HUDEP-2 (cell line): Measurements from ENCODE around the gene SLC25A30.

Experiments used
- DNase-seq, 76 experiments: peaks; one replicate each; lab custom pipeline; 2025; ENCODE audit not compliant: unreplicated experiment in 76 of 76; lab: John Stamatoyannopoulos, UW

Gene SLC25A30

GRCh38 chr13:45417790-45418534 is at the start of gene SLC25A30:
Gene SLC25A30 (minus strand): TSS chr13:45418373. CDS start chr13:45411425, 6,948 bp downstream.
- peak in 68 of 76 experiments; percentile 10 to 80 (median 61) for DNase-seq

DNA sequence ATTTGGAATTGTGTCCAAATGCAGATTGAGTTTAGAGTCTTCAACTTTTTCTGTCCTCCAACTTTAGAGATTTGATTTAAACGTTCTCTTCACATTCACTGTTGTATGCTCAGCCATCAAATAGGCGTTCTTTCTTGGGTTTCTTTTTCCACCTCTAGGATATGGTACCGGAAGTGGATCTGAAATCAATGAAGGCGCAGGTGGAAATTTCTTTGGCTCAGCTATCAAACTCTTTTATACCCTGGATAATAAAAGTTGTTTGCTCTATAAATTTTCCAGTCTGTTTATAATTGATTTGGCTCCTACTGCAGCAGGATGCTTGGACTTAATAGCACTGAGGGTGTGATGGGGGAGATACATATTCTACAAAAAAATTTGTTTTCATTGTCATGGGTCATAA is 48.2 kb upstream of the SLC25A30 start:
- DNase-seq, result no peak

DNA sequence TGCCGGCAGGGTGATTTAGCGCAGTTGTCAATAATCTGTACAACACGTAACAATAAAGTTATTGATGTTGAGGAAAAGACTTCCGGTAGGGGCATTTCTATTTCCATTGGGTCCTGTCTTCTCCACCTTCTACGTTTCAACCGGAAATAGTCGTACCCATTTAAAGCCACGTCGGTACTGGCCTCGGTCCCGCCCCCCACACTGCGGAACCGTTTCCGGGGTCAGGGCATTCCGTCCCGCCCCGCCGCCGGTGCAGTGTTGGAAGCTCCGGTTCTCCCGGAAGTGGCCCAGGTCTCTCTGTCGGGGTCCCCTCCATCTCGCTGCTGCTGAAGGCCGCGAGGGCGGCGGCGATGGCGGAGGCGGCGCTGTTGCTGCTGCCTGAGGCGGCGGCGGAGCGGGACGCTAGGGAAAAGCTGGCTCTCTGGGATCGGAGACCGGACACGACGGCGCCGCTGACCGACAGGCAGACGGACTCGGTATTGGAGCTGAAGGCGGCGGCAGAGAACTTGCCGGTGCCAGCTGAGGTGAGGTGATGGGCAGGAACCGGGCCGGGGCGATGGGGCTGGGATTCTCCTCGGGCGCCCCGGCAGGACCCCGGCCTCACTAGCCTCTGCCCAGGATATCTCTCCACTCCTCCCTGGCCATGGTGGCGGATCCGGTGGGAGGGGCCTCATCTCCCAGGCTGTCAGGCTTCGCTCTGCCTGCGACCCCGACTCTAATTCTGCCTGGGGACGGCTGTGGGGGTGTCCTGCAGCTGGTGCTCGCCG is 46.7 kb upstream of the SLC25A30 start, which contains the start of gene COG3:
TSS of gene COG3 (plus strand) at position 253 of the 767 bp plus-strand sequence. CDS start at position 351, 98 bp downstream.
- DNase-seq, result peak; percentile 15 to 96 (median 85)

GRCh38 chr13:45464141-45464686 is 46.0 kb upstream of the SLC25A30 start:
- no peak for DNase-seq

DNA sequence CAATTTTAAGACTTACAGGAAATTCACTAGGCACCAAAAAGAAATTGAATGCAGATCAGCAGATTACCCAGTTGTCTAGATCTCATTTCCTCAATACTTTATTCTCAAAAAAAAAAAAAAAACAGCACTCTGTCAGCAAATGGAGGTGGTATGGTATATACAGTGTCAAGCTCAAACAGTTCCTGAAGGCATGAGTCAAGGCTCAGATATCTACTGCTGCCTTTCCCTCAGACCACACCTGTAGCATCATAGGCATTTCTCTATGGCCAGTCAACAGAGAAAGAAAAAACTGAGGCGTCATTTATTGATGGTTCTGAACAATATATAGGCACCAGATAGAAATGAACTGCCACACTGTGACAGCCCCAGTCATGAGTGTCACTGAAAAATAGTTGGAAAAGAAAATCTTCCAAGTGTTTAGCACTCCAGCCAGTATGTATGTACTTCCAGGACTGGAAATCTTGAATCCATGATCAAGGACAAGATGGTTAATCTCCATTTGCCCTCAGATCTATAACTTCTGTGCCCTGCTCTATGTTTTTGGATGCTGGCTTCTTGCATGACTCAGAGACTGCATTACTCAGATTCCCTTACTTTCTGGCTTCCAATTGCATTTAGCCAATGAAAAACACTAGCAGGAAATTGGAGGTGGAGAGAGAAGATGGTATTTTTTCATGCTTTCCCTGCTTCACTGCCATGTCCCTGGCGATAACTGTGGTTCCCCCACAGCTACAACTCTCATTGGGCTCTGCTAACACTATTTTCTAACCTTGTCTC is 38.2 kb upstream of the SLC25A30 start:
- no peak for DNase-seq

DNA sequence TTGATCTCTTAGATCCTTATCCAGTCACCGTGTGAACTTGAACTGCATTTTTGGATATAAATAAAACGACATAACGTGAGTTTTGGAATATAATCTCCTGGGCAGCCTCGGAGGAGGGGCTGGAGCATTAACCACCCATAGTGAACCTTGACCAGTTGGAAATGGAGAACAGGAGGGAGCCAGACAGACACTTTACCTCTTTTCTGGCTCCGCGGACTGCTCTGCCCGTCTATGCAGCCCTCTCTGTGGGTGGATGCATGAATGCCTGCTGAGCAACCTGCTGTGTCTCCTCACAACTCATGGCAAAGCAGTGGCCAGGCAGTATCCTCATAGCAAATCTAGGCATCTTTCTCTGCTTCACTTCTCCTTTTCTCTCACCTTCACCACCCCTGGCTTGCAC is 36.0 kb upstream of the SLC25A30 start:
- no peak for DNase-seq

GRCh38 chr13:45451282-45451681 is 33.1 kb upstream of the SLC25A30 start:
- no peak for DNase-seq

- DNase-seq, result no peak
Measured at GRCh38 chr13:45448965-45449559, 30.9 kb upstream of the SLC25A30 start.

DNA sequence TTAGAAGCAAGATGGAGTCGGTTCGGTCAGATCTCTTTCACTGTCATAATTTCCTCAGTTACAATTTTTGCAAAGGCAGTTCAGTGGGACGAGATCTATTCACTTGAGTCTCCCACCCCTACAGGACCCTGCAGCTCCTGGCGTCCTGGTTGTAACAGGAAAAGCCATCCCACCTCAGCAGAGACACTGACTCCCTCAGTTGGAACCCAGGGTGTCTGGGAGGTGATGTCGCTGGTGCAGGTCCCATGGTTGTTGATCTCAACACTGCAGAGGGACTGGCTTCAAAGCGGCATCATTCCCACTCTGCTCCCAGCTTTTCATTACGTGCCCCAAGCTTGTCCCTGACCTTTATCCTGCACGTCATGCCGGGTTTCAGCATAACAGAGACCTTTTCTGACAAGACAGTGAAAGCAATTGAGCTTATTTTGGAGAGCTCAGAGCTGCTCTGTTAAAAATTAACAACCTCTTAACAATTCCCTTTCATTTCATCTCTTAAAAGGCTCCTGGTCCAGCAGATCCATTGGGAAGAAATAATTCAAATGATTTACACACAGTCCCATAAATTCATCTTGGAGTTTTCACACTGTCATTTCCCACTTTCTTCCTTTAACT is 29.0 kb upstream of the SLC25A30 start:
- DNase-seq, result no peak

GRCh38 chr13:45446181-45446580 is 28.0 kb upstream of the SLC25A30 start:
- DNase-seq, result no peak

DNA sequence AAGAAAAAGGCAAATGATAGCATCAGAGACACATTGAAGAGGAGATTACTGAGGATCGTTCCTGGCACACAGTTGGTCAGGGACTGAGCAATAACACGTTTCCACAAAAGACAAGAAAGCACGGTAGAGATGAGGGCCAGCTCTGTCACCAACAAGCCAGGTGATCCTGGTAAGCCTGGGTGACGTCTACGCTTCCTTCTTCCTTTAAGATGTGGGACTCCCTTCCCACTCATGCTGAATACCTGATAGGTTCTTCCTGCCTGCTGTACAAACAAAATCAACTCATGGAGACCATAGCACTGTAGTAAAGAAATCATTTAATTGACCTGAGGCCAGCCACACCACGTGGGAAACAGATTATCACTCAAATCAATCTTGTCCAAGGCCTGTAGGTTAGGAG is 26.9 kb upstream of the SLC25A30 start:
- no peak for DNase-seq

DNA sequence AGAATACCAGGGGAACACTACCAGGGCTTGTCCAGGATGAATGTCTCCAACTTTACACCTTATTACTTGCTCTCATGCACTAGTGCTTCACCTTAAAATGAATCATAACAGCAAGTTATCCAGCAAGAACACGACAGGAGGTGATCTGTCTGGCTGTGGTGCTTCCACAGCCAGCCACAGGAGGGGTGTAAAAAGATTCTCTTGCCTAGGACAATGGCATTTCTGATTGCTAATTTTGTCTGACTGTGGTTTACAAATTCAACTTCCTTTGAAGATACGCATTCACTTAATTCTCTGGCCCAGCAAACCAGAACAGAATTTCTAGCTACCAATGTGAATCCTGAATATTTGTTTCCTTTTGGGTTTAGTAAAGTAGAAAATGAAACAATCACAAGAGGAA is 23.5 kb upstream of the SLC25A30 start:
- no peak for DNase-seq

DNA sequence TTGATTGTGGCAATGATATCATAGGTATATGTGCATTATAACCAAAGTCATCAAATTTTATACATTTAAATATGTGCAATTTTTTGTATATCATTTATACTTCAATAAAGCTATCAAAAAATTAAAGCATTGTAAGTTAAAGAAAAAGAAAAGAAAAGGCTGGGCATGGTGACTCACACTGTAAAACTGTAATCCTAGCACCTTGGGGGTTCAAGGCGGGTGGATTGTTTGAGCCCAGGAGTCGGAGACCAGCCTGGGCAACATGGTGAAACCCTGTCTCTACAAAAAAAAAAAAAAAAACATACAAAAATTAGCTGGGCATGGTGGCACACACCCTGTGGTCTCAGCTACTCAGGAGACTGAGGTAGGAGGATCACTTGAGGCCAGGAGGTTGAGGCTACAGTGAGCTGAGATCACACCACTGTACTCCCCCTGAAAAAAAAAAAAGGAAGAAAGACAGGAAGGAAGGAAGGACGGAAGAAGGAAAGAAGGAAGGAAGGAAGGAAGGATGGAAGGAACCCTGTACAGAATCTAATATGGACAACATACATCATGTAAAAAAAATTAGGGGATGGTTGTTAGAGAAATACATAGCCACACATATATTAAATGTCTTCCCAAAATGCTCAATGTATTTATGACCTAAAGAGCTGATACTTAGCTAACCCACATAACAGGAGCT is 21.7 kb upstream of the SLC25A30 start:
- no peak for DNase-seq

DNA sequence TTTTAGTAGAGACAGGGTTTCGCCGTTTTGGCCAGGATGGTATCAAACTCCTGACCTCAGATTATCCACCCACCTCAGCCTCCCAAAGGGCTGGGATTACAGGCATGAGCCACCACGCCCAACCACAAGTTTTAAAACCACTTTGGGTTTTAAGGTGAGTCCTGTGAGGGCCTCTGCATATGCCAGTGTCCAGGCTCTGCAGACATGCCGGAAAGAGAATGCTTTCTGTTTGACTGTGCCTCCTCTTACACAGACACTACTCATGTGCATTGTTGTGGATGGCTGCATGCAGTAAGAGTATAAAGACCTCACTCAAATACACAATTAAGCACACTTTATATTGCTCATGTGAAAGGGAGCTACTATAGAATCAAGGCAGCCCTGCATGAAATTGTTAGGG is 20.8 kb upstream of the SLC25A30 start:
- DNase-seq, result no peak

GRCh38 chr13:45437947-45438346 is 19.8 kb upstream of the SLC25A30 start:
- no peak for DNase-seq

- no peak for DNase-seq
Measured at GRCh38 chr13:45436953-45437352, 18.8 kb upstream of the SLC25A30 start.

- DNase-seq, result no peak
Measured at GRCh38 chr13:45436332-45436731, 18.2 kb upstream of the SLC25A30 start.

GRCh38 chr13:45434556-45435371 is 16.6 kb upstream of the SLC25A30 start:
- DNase-seq, result no peak

- no peak for DNase-seq
Measured at GRCh38 chr13:45433381-45433790, 15.2 kb upstream of the SLC25A30 start.
